Trophoblast cell (in vitro differentiated cells and primary cell): ENCODE results near the gene ADCY3.

Experiments
- DNase-seq, 2 donors: peaks; one replicate each; pipeline ENCODE4 v3.0.0-alpha.2; 2016
- H2AFZ ChIP-seq: 2 replicates; pipeline ENCODE4 v1.6.1; 2013; ENCODE audit warnings: low read length, moderate library complexity, mild to moderate bottlenecking; ENCODE audit not compliant: insufficient read depth, poor library complexity
- H2AK5ac ChIP-seq: 2 replicates; pipeline ENCODE4 v1.6.1; 2013; ENCODE audit warnings: mild to moderate bottlenecking, low read length
- H2BK120ac ChIP-seq: 2 replicates; pipeline ENCODE4 v1.6.1; 2013; ENCODE audit warnings: low read length, mild to moderate bottlenecking, moderate library complexity; ENCODE audit not compliant: insufficient read depth, poor library complexity
- H2BK12ac ChIP-seq: 2 replicates; pipeline ENCODE4 v1.6.1; 2013; ENCODE audit warnings: mild to moderate bottlenecking, low read length, moderate library complexity
- H2BK5ac ChIP-seq: 2 replicates; pipeline ENCODE4 v1.6.1; 2013; ENCODE audit warnings: low read length, low read depth, moderate library complexity, mild to moderate bottlenecking; ENCODE audit not compliant: poor library complexity
- H3K14ac ChIP-seq: 2 replicates; pipeline ENCODE4 v1.6.1; 2013; ENCODE audit warnings: mild to moderate bottlenecking, low read length
- H3K18ac ChIP-seq: 2 replicates; pipeline ENCODE4 v1.6.1; 2013; ENCODE audit warnings: mild to moderate bottlenecking, low read length
- H3K23ac ChIP-seq: 2 replicates; pipeline ENCODE4 v1.6.1; 2013; ENCODE audit warnings: low read length
- H3K27ac ChIP-seq: 2 replicates; pipeline ENCODE4 v1.5.1; 2013; ENCODE audit warnings: low read depth, mild to moderate bottlenecking, inconsistent platforms, low read length, moderate library complexity
- H3K27me3 ChIP-seq: 2 replicates; pipeline ENCODE4 v1.6.1; 2013; ENCODE audit warnings: inconsistent platforms, mild to moderate bottlenecking, low read length, moderate library complexity; ENCODE audit not compliant: insufficient read depth
- H3K36me3 ChIP-seq, 2 experiments: 1 replicate in 1 of 2; 2 replicates in 1 of 2; pipeline ENCODE4 v1.6.1; 2013; ENCODE audit warnings: low read length in 2 of 2, mild to moderate bottlenecking in 2 of 2, moderate library complexity in 1 of 2; ENCODE audit not compliant: insufficient read depth in 2 of 2, control insufficient read depth in 1 of 2
- H3K4ac ChIP-seq: 2 replicates; pipeline ENCODE4 v1.6.1; 2013; ENCODE audit warnings: low read depth, mild to moderate bottlenecking, low read length, moderate library complexity
- H3K4me1 ChIP-seq, 2 experiments: 1 replicate in 1 of 2; 2 replicates in 1 of 2; pipeline ENCODE4 v1.6.1; 2013; ENCODE audit warnings: low read length in 2 of 2, mild to moderate bottlenecking in 2 of 2, moderate library complexity in 1 of 2; ENCODE audit not compliant: insufficient read depth in 2 of 2, control insufficient read depth in 1 of 2
- H3K4me2 ChIP-seq: 2 replicates; pipeline ENCODE4 v1.6.1; 2013; ENCODE audit warnings: inconsistent platforms, mild to moderate bottlenecking, low read length, moderate library complexity
- H3K4me3 ChIP-seq: 2 replicates; pipeline ENCODE4 v1.5.1; 2013; ENCODE audit warnings: mild to moderate bottlenecking, low read depth, low read length, inconsistent platforms
- H3K79me1 ChIP-seq: one replicate; pipeline ENCODE4 v1.6.1; 2013; ENCODE audit warnings: low read length
- H3K79me2 ChIP-seq: 2 replicates; pipeline ENCODE4 v1.6.1; 2013; ENCODE audit warnings: low read length, mild to moderate bottlenecking; ENCODE audit not compliant: control insufficient read depth, insufficient read depth, poor library complexity
- H3K9ac ChIP-seq: 2 replicates; pipeline ENCODE4 v1.6.1; 2013; ENCODE audit warnings: mild to moderate bottlenecking, low read length
- H3K9me3 ChIP-seq: 2 replicates; pipeline ENCODE4 v1.6.1; 2013; ENCODE audit warnings: low read depth, mild to moderate bottlenecking, control low read depth, inconsistent platforms, low read length; ENCODE audit not compliant: insufficient read depth
- H4K12ac ChIP-seq: 2 replicates; pipeline ENCODE4 v1.6.1; 2013; ENCODE audit warnings: low read depth, mild to moderate bottlenecking, low read length, moderate library complexity
- H4K8ac ChIP-seq: 2 replicates; pipeline ENCODE4 v1.6.1; 2013; ENCODE audit warnings: low read depth, mild to moderate bottlenecking, low read length, moderate library complexity
- H4K91ac ChIP-seq: one replicate; pipeline ENCODE4 v1.6.1; 2013; ENCODE audit warnings: low read depth, mild to moderate bottlenecking, low read length, moderate library complexity
- WGBS: extraction: QIAGEN DNeasy Blood & Tissue Kit; methylation state at CpG from one replicate; pipeline ENCODE4 v1.1.7; 2013; ENCODE audit warnings: missing lambda C conversion rate; ENCODE audit not compliant: insufficient read length, insufficient coverage; ENCODE audit errors: extremely low coverage; 5-methylcytosine and 5-hydroxymethylcytosine counted together

ADCY3 gene

DNA sequence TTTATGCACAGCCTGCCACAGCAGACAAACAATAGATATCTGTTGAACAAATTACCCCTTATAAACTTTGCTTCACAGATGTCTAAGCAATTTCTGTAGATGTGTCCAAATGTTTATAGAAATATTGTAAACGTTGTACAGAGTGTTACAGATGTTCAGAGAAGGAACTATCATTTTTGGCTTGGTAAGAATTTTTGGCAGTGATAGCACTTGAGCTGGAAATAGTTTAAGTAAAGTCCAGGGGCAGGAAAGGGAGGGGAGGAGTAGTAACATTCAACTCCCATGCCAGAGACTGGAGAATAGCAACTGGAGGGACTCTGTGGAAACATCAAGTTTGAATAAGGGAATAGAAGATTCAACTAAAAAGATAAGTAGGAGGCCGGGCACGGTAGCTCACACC is 131.2 kb downstream of the ADCY3 start:
- Histone ChIP-seq H3K4me1 (peaks cover 2% of the 10 kb centered on the region in 2 experiments), H3K79me2 (peaks cover 7% of the 10 kb centered on the region), H2BK5ac (no peak overlapping the region), H3K14ac (no peak overlapping the region), H3K27ac (no peak overlapping the region), H3K36me3 (peaks cover 0 to 1% of the 10 kb centered on the region in 2 experiments), H2BK12ac (no peak overlapping the region), H4K12ac (no peak overlapping the region), H4K8ac (no peak overlapping the region), H3K79me1 (peaks cover 8% of the 10 kb centered on the region), H3K4me2 (no peak overlapping the region), H2BK120ac (no peak overlapping the region), H4K91ac (no peak overlapping the region), H3K4ac (no peak overlapping the region), H3K18ac (no peak overlapping the region), H3K9me3 (peaks cover 1% of the 10 kb centered on the region), H3K23ac (no peak overlapping the region), H3K27me3 (no peaks in the 10 kb centered on the region), H3K4me3 (no peak overlapping the region), H2AFZ (no peak overlapping the region), H3K9ac (no peak overlapping the region), H2AK5ac (no peak overlapping the region)
- no CpG with 5 or more reads among the region's 3 CpGs for WGBS
- DNase-seq: no peak

DNA sequence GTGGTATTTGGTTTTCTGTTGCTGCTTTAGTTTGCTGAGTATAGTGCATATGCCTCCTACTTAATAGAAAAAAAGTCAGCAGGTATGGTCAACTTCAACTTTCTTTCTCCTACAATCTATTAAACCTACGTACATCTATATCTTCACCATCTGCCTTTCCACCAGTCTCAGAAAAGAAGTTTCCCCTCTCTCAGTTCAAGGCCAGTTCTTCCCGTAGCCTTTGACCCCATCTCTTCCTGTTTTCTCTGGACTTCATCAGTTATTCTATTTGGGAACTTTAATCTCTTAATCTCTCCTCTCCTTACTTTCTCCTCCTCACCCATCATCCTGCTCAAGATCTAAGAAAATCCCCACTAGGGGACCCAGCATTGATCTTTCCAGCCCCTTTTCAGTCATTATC is 132.5 kb downstream of the ADCY3 start:
- peaks cover 2% of the 10 kb centered on the region in 2 experiments for H3K4me1 ChIP-seq
- 100% methylated on average over 1 of the region's 2 CpGs for WGBS

DNA sequence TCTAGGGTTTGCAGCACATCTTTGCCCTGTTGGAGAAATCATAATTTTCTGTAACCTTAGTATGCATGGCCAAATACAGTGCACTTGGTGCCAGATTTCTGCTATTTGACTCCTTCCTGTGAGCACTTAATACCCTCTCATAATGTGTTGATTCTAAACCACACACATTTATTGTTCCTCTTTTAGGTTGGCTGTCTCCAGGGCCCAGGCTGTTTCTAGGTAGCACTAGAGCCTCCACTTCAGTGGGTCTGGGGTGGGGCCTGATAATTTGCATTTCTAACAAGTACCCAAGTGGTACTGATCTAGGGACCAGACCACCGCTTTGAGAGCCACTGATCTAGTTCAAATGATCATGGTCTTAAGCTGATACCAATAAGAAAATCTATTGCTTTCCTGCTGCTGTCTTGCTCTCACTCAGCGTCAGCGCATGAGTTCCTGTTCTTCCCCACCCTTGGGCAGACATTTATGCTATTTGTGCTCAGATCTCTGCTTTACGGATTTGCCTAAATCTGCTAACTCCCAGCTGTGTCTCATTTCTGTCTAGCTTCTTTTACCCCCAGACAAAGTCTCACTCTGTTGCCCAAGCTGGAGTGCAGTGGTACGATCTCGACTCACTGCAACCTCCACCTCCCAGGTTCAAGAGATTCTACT is 134.2 kb downstream of the ADCY3 start:
- no peak for DNase-seq
- no peak overlapping the region for H3K27ac ChIP-seq
- no peak overlapping the region for H2BK120ac ChIP-seq
- no CpG with 5 or more reads among the region's 6 CpGs for WGBS
- H3K27me3 ChIP-seq: no peaks in the 10 kb centered on the region
- H3K9me3 ChIP-seq: peaks cover 1% of the 10 kb centered on the region
- no peak overlapping the region for H2BK12ac ChIP-seq
- no peak overlapping the region for H3K18ac ChIP-seq
- H3K79me2 ChIP-seq: no peaks in the 10 kb centered on the region
- H2AFZ ChIP-seq: no peak overlapping the region
- no peak overlapping the region for H3K14ac ChIP-seq
- H3K4me1 ChIP-seq: peaks cover 2% of the 10 kb centered on the region in 2 experiments
- no peak overlapping the region for H4K8ac ChIP-seq
- no peak overlapping the region for H3K9ac ChIP-seq
- no peak overlapping the region for H3K4me2 ChIP-seq
- H3K4me3 ChIP-seq: no peak overlapping the region
- no peak overlapping the region for H2BK5ac ChIP-seq
- no peak overlapping the region for H4K91ac ChIP-seq
- H3K23ac ChIP-seq: no peak overlapping the region
- peaks cover 0 to 1% of the 10 kb centered on the region in 2 experiments for H3K36me3 ChIP-seq
- H4K12ac ChIP-seq: no peak overlapping the region
- no peak overlapping the region for H2AK5ac ChIP-seq
- no peaks in the 10 kb centered on the region for H3K79me1 ChIP-seq
- no peak overlapping the region for H3K4ac ChIP-seq

More for the DNA sequence above, 132.5 kb downstream of the ADCY3 start:
- H3K9ac ChIP-seq: no peak overlapping the region
- H3K9me3 ChIP-seq: peaks cover 1% of the 10 kb centered on the region
- no peak overlapping the region for H2AK5ac ChIP-seq
- no peak overlapping the region for H3K4me2 ChIP-seq
- no peak overlapping the region for H2BK5ac ChIP-seq
- H3K14ac ChIP-seq: no peak overlapping the region
- H2BK120ac ChIP-seq: no peak overlapping the region
- H3K4me3 ChIP-seq: no peak overlapping the region
- H3K27me3 ChIP-seq: no peaks in the 10 kb centered on the region
- no peak overlapping the region for H4K12ac ChIP-seq
- H4K91ac ChIP-seq: no peak overlapping the region
- no peak overlapping the region for H2BK12ac ChIP-seq
- H2AFZ ChIP-seq: no peak overlapping the region
- no peak overlapping the region for H3K27ac ChIP-seq
- no peak overlapping the region for H3K18ac ChIP-seq
- H3K79me1 ChIP-seq: no peaks in the 10 kb centered on the region
- H3K23ac ChIP-seq: no peak overlapping the region
- no peak overlapping the region for H4K8ac ChIP-seq
- peaks cover 0 to 1% of the 10 kb centered on the region in 2 experiments for H3K36me3 ChIP-seq
- H3K79me2 ChIP-seq: no peaks in the 10 kb centered on the region
- DNase-seq: no peak
- no peak overlapping the region for H3K4ac ChIP-seq

DNA sequence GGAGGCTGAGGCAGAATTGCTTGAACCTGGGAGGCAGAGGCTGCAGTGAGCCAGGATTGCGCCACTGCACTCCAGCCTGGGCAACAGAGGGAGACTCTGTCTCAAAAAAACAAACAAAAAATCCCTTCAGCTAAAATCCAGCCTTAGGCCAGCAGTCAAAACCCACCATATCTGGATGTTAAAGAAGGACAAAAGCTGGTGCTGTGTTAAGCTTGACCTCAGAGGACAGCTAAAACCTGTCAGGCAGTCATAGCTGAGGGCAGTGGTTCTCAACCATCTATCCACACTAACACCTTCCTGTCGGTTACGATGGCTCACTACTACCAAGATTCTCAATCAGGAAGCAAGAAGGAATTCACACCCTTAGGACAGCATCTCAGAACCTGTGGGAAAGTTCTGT is 136.4 kb downstream of the ADCY3 start:
- Histone ChIP-seq H3K36me3 (no peaks in the 10 kb centered on the region), H2AK5ac (no peak overlapping the region), H2AFZ (no peak overlapping the region), H4K91ac (no peak overlapping the region), H2BK12ac (no peak overlapping the region), H3K27me3 (no peaks in the 10 kb centered on the region), H3K9me3 (no peaks in the 10 kb centered on the region), H3K4me3 (no peak overlapping the region), H3K23ac (no peak overlapping the region), H3K18ac (no peak overlapping the region), H3K79me1 (no peaks in the 10 kb centered on the region), H3K4ac (no peak overlapping the region), H3K79me2 (no peaks in the 10 kb centered on the region), H3K9ac (no peak overlapping the region), H4K8ac (no peak overlapping the region), H4K12ac (no peak overlapping the region), H3K14ac (no peak overlapping the region), H2BK5ac (no peak overlapping the region), H3K4me2 (no peak overlapping the region), H2BK120ac (no peak overlapping the region), H3K4me1 (no peaks in the 10 kb centered on the region), H3K27ac (no peak overlapping the region)
- DNase-seq: no peak
- WGBS: no CpG with 5 or more reads among the region's 3 CpGs
